Neural progenitor cell (in vitro differentiated cells): Measurements from ENCODE around the gene CREB3L2.
"Not testable (repeated sequence)": the region's sequence is repeated elsewhere in the genome, so short reads cannot be mapped to it uniquely, and the experiment has no call there.

Experiments used
- EZH2 ChIP-seq: fragments of 200-600 bp; sonication (generic); IDR thresholded peaks from 2 replicates; pipeline ENCODE4 v1.6.1; 2017; ENCODE audit warnings: antibody characterized with exemption, mild to moderate bottlenecking, moderate library complexity
- TF ChIP-seq, protein P1 (sequence below): fragments of 200-600 bp; sonication (generic); IDR thresholded peaks from 2 replicates; pipeline ENCODE4 v1.5.1; 2017; ENCODE audit warnings: antibody characterized with exemption, mild to moderate bottlenecking

DNA sequence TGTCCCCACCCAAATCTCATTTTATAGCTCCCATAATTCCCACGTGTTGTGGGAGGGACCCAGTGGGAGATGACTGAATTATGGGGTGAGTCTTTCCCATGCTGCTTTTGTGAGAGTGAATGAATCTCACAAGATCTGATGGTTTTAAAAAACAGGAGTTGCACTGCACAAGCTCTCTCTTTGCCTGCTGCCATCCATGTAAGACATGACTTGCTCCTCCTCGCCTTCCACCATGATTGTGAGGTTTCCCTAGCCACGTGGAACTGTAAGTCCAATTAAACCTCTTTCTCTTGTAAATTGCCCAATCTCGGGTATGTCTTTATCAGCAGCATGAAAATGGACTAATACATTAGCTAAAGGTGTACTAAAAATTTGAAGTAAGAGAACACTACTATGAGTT, 95.2 kb downstream of the CREB3L2 start:
- TF ChIP-seq, protein P1, sequence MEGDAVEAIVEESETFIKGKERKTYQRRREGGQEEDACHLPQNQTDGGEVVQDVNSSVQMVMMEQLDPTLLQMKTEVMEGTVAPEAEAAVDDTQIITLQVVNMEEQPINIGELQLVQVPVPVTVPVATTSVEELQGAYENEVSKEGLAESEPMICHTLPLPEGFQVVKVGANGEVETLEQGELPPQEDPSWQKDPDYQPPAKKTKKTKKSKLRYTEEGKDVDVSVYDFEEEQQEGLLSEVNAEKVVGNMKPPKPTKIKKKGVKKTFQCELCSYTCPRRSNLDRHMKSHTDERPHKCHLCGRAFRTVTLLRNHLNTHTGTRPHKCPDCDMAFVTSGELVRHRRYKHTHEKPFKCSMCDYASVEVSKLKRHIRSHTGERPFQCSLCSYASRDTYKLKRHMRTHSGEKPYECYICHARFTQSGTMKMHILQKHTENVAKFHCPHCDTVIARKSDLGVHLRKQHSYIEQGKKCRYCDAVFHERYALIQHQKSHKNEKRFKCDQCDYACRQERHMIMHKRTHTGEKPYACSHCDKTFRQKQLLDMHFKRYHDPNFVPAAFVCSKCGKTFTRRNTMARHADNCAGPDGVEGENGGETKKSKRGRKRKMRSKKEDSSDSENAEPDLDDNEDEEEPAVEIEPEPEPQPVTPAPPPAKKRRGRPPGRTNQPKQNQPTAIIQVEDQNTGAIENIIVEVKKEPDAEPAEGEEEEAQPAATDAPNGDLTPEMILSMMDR = not testable (repeated sequence)
- TF ChIP-seq EZH2 = not testable (repeated sequence)
